ENCODE measurements around the gene NINJ2.

NINJ2 gene

GRCh38 chr12:697481-697880 is 34.2 kb upstream of the NINJ2 start:
- no peaks in the 10 kb centered on the region for H3K36me3 ChIP-seq (ENCODE audit: insufficient read depth, low read length)
- no peaks in the 10 kb centered on the region for H3K79me2 ChIP-seq (ENCODE audit: insufficient read depth, low read length)
- H4K20me1 ChIP-seq (ENCODE audit: insufficient read depth, low read length, poor library complexity, severe bottlenecking) = no peaks in the 10 kb centered on the region
- H3K9ac ChIP-seq (ENCODE audit: low read depth, low read length, poor library complexity, severe bottlenecking) = no peak overlapping the region
- no peaks in the 10 kb centered on the region for H3F3A ChIP-seq (ENCODE audit: low read depth)
- H3K27me3 ChIP-seq (ENCODE audit: insufficient read depth, low read length, poor library complexity, severe bottlenecking) = no peaks in the 10 kb centered on the region
- H3K4me1 ChIP-seq (ENCODE audit: insufficient read depth, low read length, poor library complexity, severe bottlenecking) = peaks cover 17% of the 10 kb centered on the region
- H3K4me2 ChIP-seq (ENCODE audit: low read depth, low read length, poor library complexity, severe bottlenecking) = no peak overlapping the region
- H2AFZ ChIP-seq (ENCODE audit: low read length) = no peak overlapping the region
- no peak overlapping the region for H3K4me3 ChIP-seq (ENCODE audit: low read length, poor library complexity, severe bottlenecking)
- H3K9me3 ChIP-seq (ENCODE audit: insufficient read depth, low read depth, low read length) = peaks cover 8% of the 10 kb centered on the region; the same call in 1 of the 2 replicates
- H3K9me2 ChIP-seq (replicated peaks; ENCODE audit: low read depth, low read length) = no peaks in the 10 kb centered on the region
- TF ChIP-seq CTCF (conservative IDR thresholded peaks at IDR 0.05; ENCODE audit: low read length) (no peak), EZH2phosphoT487 (IDR thresholded peaks at IDR 0.05; ENCODE audit: borderline replicate concordance) (no peak)

GRCh38 chr12:694734-695503 is 31.7 kb upstream of the NINJ2 start:
- Histone ChIP-seq H3K9me3 (ENCODE audit: insufficient read depth, low read depth, low read length) (peaks cover 8% of the 10 kb centered on the region; the same call in 1 of the 2 replicates), H3K9me2 (replicated peaks; ENCODE audit: low read depth, low read length) (no peaks in the 10 kb centered on the region), H3K36me3 (ENCODE audit: insufficient read depth, low read length) (no peaks in the 10 kb centered on the region), H3K4me1 (ENCODE audit: insufficient read depth, low read length, poor library complexity, severe bottlenecking) (peaks cover 9% of the 10 kb centered on the region), H2AFZ (ENCODE audit: low read length) (no peak overlapping the region), H3K4me2 (ENCODE audit: low read depth, low read length, poor library complexity, severe bottlenecking) (no peak overlapping the region), H4K20me1 (ENCODE audit: insufficient read depth, low read length, poor library complexity, severe bottlenecking) (no peaks in the 10 kb centered on the region), H3K4me3 (ENCODE audit: low read length, poor library complexity, severe bottlenecking) (no peak overlapping the region), H3K79me2 (ENCODE audit: insufficient read depth, low read length) (no peaks in the 10 kb centered on the region), H3K27me3 (ENCODE audit: insufficient read depth, low read length, poor library complexity, severe bottlenecking) (no peaks in the 10 kb centered on the region), H3F3A (ENCODE audit: low read depth) (no peaks in the 10 kb centered on the region), H3K9ac (ENCODE audit: low read depth, low read length, poor library complexity, severe bottlenecking) (no peak overlapping the region)
- no peak for TF ChIP-seq EZH2phosphoT487 (IDR thresholded peaks at IDR 0.05; ENCODE audit: borderline replicate concordance)
- no peak for TF ChIP-seq CTCF (conservative IDR thresholded peaks at IDR 0.05; ENCODE audit: low read length)

GRCh38 chr12:693934-694533 is 30.8 kb upstream of the NINJ2 start:
- no peak for TF ChIP-seq CTCF (conservative IDR thresholded peaks at IDR 0.05; ENCODE audit: low read length)
- no peak for TF ChIP-seq EZH2phosphoT487 (IDR thresholded peaks at IDR 0.05; ENCODE audit: borderline replicate concordance)
- H2AFZ ChIP-seq (ENCODE audit: low read length) = no peak overlapping the region
- no peak overlapping the region for H3K9ac ChIP-seq (ENCODE audit: low read depth, low read length, poor library complexity, severe bottlenecking)
- H3K9me3 ChIP-seq (ENCODE audit: insufficient read depth, low read depth, low read length) = peaks cover 8% of the 10 kb centered on the region; the same call in 1 of the 2 replicates
- H3K27me3 ChIP-seq (ENCODE audit: insufficient read depth, low read length, poor library complexity, severe bottlenecking) = no peaks in the 10 kb centered on the region
- peaks cover 6% of the 10 kb centered on the region for H3K4me1 ChIP-seq (ENCODE audit: insufficient read depth, low read length, poor library complexity, severe bottlenecking)
- no peaks in the 10 kb centered on the region for H3F3A ChIP-seq (ENCODE audit: low read depth)
- H3K36me3 ChIP-seq (ENCODE audit: insufficient read depth, low read length) = no peaks in the 10 kb centered on the region
- H3K9me2 ChIP-seq (replicated peaks; ENCODE audit: low read depth, low read length) = no peaks in the 10 kb centered on the region
- no peak overlapping the region for H3K4me3 ChIP-seq (ENCODE audit: low read length, poor library complexity, severe bottlenecking)
- no peaks in the 10 kb centered on the region for H4K20me1 ChIP-seq (ENCODE audit: insufficient read depth, low read length, poor library complexity, severe bottlenecking)
- no peak overlapping the region for H3K4me2 ChIP-seq (ENCODE audit: low read depth, low read length, poor library complexity, severe bottlenecking)
- no peaks in the 10 kb centered on the region for H3K79me2 ChIP-seq (ENCODE audit: insufficient read depth, low read length)
